Hematopoietic multipotent progenitor cell treated with erythropoietin and hydrocortisone succinate and interleukin-3 and kit ligand, for 17 days (in vitro differentiated cells): ENCODE measurements around the gene ZC3H13.
"Not testable (repeated sequence)": the region's sequence is repeated elsewhere in the genome, so short reads cannot be mapped to it uniquely, and the experiment has no call there.

ENCODE experiments used
- DNase-seq: peaks from one replicate; pipeline ENCODE4 v3.0.0-alpha.2; 2015; ENCODE audit warnings: low spot score

Gene ZC3H13

GRCh38 chr13:46006688-46007452, 45.7 kb downstream of the ZC3H13 start:
- DNase-seq, result no peak

- DNase-seq, result no peak
Observed at GRCh38 chr13:46004491-46004890, 48.1 kb downstream of the ZC3H13 start.

- DNase-seq, result no peak
Observed at GRCh38 chr13:45996631-45997030, 55.9 kb downstream of the ZC3H13 start.

- no peak for DNase-seq
Observed at GRCh38 chr13:45995245-45995644, 57.3 kb downstream of the ZC3H13 start.

- no peak for DNase-seq
Observed at GRCh38 chr13:45994752-45995151, 57.8 kb downstream of the ZC3H13 start.

GRCh38 chr13:45989607-45990006, 62.9 kb downstream of the ZC3H13 start:
- DNase-seq, result no peak

- DNase-seq, result not testable (repeated sequence)
Observed at GRCh38 chr13:45981127-45981526, 71.4 kb downstream of the ZC3H13 start.

GRCh38 chr13:45975337-45975736, 77.2 kb downstream of the ZC3H13 start:
- DNase-seq, result no peak

- no peak for DNase-seq
Observed at GRCh38 chr13:45974500-45974899, 78.0 kb downstream of the ZC3H13 start.

GRCh38 chr13:45967589-45967988, 85.0 kb downstream of the ZC3H13 start:
- no peak for DNase-seq

- DNase-seq, result no peak
Observed at GRCh38 chr13:45966715-45967114, 85.8 kb downstream of the ZC3H13 start.

GRCh38 chr13:45961468-45961867, 91.1 kb downstream of the ZC3H13 start:
- no peak for DNase-seq

GRCh38 chr13:45954836-45955800, 97.4 kb downstream of the ZC3H13 start:
- no peak for DNase-seq

- no peak for DNase-seq
Observed at GRCh38 chr13:45953082-45953481, 99.5 kb downstream of the ZC3H13 start.

- no peak for DNase-seq
Observed at GRCh38 chr13:45951724-45952123, 100.8 kb downstream of the ZC3H13 start.

- DNase-seq, result no peak
Observed at GRCh38 chr13:45951166-45951565, 101.4 kb downstream of the ZC3H13 start.

GRCh38 chr13:45950386-45951000, 102.1 kb downstream of the ZC3H13 start:
- DNase-seq, result no peak

GRCh38 chr13:45949161-45949560, 103.4 kb downstream of the ZC3H13 start:
- DNase-seq, result no peak

- no peak for DNase-seq
Observed at GRCh38 chr13:45943965-45944364, 108.6 kb downstream of the ZC3H13 start.

- DNase-seq, result no peak
Observed at GRCh38 chr13:45943120-45943519, 109.4 kb downstream of the ZC3H13 start.

- DNase-seq, result no peak
Observed at GRCh38 chr13:45941261-45941660, 111.3 kb downstream of the ZC3H13 start.

- DNase-seq, result no peak
Observed at GRCh38 chr13:45940061-45940460, 112.5 kb downstream of the ZC3H13 start.

- DNase-seq, result no peak
Observed at GRCh38 chr13:45936621-45937020, 115.9 kb downstream of the ZC3H13 start.
